Peyer's patch (tissue), 4 donors: ENCODE data around the gene SRRM4. TPM values are rescaled to one million over a fixed set of nuclear protein-coding genes. Genes with fewer than 3 reads are reported as not detected.
"Not testable (repeated sequence)": the region's sequence is repeated elsewhere in the genome, so short reads cannot be mapped to it uniquely, and the experiment has no call there.

Experiments
- DNase-seq, 3 donors: peaks; one replicate each; pipeline ENCODE4 v3.0.0-alpha.2; 2017 to 2019
- H3K27ac ChIP-seq, 4 donors: fragments of 200-600 bp; sonication (generic); one replicate each; pipeline ENCODE4 v1.5.1; 2016 to 2019
- H3K27me3 ChIP-seq, 2 donors: fragments of 200-600 bp; sonication (generic); one replicate each; pipeline ENCODE4 v1.5.1; 2019
- H3K36me3 ChIP-seq, 3 donors: fragments of 200-600 bp; sonication (generic); one replicate each; pipeline ENCODE4 v1.5.1; 2016 to 2019
- H3K4me1 ChIP-seq, 4 donors: fragments of 200-600 bp; sonication (generic); one replicate each; pipeline ENCODE4 v1.5.1; 2016 to 2019
- H3K4me3 ChIP-seq, 4 donors: fragments of 200-600 bp; sonication (generic); 1 replicate in 3 of 4; 2 replicates in 1 of 4; pipeline ENCODE4 v1.5.1; 2016 to 2019; ENCODE audit warnings: mild to moderate bottlenecking in 1 of 4
- H3K9me3 ChIP-seq, 4 donors: fragments of 200-600 bp; sonication (generic); one replicate each; pipeline ENCODE4 v1.5.1; 2016 to 2019; ENCODE audit warnings: mild to moderate bottlenecking in 1 of 4
- POLR2A ChIP-seq, 2 donors: fragments of 450-650 bp; IDR thresholded peaks; one replicate each; pipeline ENCODE4 v1.5.1; 2017; ENCODE audit warnings: antibody characterized with exemption in 2 of 2, mild to moderate bottlenecking in 2 of 2, moderate library complexity in 2 of 2
- total RNA-seq, 4 donors: library from RNA; depleted of rRNA; stranded (reverse); fragments of >200 nt; gene quantifications; one replicate each; pipeline ENCODE4 v1.1.0, GENCODE V29; 2016
- TF ChIP-seq, protein P1 (sequence below), 6 experiments: fragments of 450-650 bp in 4 of 6; fragments of 200-600 bp in 2 of 6; sonication (generic) in 1 of 6; IDR thresholded peaks; one replicate each; pipeline ENCODE4 v1.5.1; 2017 to 2019; ENCODE audit warnings: antibody characterized with exemption in 6 of 6, mild to moderate bottlenecking in 3 of 6, moderate library complexity in 1 of 6

Gene SRRM4
- total RNA-seq, 4 donors from 2014 or later: not detected

DNA sequence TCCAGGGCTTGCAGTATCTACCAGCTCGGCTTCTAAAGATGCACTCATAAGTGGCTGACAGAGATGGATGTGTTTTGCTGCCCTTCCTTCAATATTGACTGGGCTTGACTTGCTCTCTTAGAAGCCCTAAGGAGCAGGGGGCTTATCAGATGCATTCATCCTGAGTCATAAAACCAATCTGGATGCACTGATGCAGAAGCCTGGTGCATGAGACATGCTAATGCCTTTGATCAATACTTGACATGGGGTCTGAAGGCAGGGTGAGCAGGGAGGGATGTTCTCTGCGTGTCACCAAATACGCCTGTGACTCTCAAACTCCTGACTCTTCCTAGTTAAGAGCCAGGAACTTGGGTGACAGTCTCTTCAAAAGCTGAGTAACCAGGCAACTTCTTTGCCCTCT is 119.6 kb downstream of the SRRM4 start:
- no peaks in the 10 kb centered on the region for H3K4me1 ChIP-seq
- no peaks in the 10 kb centered on the region for H3K27me3 ChIP-seq
- DNase-seq: no peak
- no peak overlapping the region for H3K4me3 ChIP-seq
- no peaks in the 10 kb centered on the region for H3K36me3 ChIP-seq
- no peak overlapping the region for H3K27ac ChIP-seq
- H3K9me3 ChIP-seq: no peaks in the 10 kb centered on the region
- TF ChIP-seq, protein P1, sequence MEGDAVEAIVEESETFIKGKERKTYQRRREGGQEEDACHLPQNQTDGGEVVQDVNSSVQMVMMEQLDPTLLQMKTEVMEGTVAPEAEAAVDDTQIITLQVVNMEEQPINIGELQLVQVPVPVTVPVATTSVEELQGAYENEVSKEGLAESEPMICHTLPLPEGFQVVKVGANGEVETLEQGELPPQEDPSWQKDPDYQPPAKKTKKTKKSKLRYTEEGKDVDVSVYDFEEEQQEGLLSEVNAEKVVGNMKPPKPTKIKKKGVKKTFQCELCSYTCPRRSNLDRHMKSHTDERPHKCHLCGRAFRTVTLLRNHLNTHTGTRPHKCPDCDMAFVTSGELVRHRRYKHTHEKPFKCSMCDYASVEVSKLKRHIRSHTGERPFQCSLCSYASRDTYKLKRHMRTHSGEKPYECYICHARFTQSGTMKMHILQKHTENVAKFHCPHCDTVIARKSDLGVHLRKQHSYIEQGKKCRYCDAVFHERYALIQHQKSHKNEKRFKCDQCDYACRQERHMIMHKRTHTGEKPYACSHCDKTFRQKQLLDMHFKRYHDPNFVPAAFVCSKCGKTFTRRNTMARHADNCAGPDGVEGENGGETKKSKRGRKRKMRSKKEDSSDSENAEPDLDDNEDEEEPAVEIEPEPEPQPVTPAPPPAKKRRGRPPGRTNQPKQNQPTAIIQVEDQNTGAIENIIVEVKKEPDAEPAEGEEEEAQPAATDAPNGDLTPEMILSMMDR (IDR thresholded peaks at IDR 0.05): no peak
- TF ChIP-seq POLR2A (IDR thresholded peaks at IDR 0.05): no peak

DNA sequence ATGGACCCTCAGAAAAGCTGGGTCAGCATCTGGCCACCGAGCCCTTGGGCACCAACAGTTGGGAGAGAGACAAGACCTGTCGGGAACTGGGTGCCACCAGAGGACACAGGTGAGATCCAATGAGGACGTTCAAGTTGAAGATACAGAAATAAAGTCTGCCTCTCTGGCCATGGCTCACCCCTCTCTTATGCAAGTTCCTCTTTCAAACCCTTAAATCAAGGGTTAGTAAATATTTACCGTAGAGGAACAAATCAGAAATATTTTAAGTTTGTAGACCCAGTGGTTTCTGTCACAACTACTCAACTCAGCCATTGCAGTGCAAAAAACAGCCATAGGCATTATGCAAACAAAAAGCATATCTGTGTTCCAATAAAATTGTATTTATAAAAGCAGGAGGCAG is 120.9 kb downstream of the SRRM4 start:
- DNase-seq: no peak
- Histone ChIP-seq H3K4me3 (no peak overlapping the region), H3K36me3 (no peaks in the 10 kb centered on the region), H3K4me1 (no peaks in the 10 kb centered on the region), H3K27ac (no peak overlapping the region), H3K9me3 (no peaks in the 10 kb centered on the region), H3K27me3 (no peaks in the 10 kb centered on the region)
- TF ChIP-seq, protein P1 (IDR thresholded peaks at IDR 0.05): no peak
- TF ChIP-seq POLR2A (IDR thresholded peaks at IDR 0.05): no peak

DNA sequence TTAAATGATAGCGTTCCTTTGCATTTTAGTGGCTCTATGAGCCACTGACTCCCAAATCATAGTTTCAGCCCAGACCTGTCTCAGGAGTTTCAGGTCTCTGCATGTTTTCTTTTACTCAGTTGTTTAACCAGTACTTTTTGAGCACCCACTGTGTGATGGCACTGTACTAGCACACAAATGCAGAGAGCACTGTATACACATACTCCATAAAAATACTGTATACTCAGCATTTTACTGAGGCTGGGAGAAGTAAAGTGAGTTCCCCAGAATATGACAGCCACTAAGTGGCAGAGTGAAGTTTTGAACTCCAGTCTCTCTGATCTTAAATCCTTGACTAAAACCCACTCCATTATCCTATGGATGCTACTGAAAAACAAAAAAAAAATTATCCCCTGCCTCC is 121.4 kb downstream of the SRRM4 start:
- no peak for TF ChIP-seq POLR2A (IDR thresholded peaks at IDR 0.05)
- TF ChIP-seq, protein P1 (IDR thresholded peaks at IDR 0.05): no peak
- Histone ChIP-seq H3K4me3 (no peak overlapping the region), H3K4me1 (no peaks in the 10 kb centered on the region), H3K27me3 (no peaks in the 10 kb centered on the region), H3K27ac (no peak overlapping the region), H3K9me3 (no peaks in the 10 kb centered on the region), H3K36me3 (no peaks in the 10 kb centered on the region)
- no peak for DNase-seq

DNA sequence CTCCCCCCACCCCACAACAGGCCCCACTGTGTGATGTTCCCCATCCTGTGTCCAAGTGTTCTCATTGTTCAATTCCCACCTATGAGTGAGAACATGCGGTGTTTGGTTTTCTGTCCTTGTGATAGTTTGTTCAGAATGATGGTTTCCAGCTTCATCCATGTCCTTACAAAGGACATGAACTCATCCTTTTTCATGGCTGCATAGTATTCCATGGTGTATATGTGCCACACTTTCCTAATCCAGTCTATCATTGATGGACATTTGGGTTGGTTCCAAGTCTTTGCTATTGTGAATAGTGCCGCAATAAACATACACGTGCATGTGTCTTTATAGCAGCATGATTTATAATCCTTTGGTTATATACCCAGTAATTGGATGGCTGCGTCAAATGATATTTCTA is 123.6 kb downstream of the SRRM4 start:
- not testable (repeated sequence) for H3K9me3 ChIP-seq, DNase-seq, H3K4me1 ChIP-seq, H3K36me3 ChIP-seq, H3K27ac ChIP-seq, H3K27me3 ChIP-seq, H3K4me3 ChIP-seq

DNA sequence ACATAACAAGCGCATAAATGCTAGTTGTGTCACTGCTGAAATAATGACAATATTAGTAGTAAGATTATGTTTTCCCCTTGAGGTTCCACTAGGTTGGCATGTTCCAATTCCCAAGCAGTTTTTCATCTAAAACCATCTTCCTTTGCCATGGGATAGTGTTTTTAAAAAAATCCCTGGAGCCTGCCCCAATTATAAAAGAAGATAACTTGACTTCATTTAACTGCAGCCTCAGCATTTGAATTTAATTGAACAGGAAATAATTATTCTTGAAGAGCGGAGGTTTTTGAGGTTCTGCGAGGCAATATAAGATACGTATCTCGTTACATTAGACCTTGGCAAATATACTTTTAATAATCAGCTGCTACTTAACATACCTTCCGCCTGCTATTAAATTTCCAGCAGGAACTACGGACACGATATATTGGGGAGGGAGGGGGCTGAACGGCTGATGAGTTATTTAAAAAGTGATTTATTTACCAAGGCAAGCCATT is 132.2 kb downstream of the SRRM4 start:
- Histone ChIP-seq H3K9me3 (no peaks in the 10 kb centered on the region), H3K4me3 (no peak overlapping the region), H3K27me3 (no peaks in the 10 kb centered on the region), H3K27ac (no peak overlapping the region), H3K36me3 (no peaks in the 10 kb centered on the region), H3K4me1 (no peaks in the 10 kb centered on the region)
- no peak for TF ChIP-seq POLR2A (IDR thresholded peaks at IDR 0.05)
- TF ChIP-seq, protein P1 (IDR thresholded peaks at IDR 0.05): no peak
- DNase-seq: no peak

DNA sequence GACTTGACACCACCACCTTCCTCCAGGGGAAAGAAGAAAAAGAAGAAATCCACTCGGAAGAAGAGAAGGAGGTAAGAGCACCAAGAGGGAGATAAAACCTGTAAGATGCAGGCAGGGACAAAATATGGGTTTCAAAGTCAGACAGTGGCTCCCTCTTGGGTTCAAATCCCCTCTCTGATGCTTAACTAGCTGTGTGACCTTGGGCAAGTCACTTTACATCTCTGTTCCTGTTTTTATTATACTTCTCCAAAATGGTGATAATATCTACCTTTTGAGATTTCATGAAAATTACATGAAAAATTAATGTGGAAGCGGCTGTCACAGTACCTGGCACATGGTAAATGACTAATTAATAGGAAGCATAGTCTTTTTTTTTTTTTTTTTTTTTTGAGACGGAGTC is 133.0 kb downstream of the SRRM4 start:
- Histone ChIP-seq H3K9me3 (no peaks in the 10 kb centered on the region), H3K27ac (no peak overlapping the region), H3K27me3 (no peaks in the 10 kb centered on the region), H3K4me3 (no peak overlapping the region), H3K36me3 (no peaks in the 10 kb centered on the region), H3K4me1 (no peaks in the 10 kb centered on the region)
- TF ChIP-seq, protein P1 (IDR thresholded peaks at IDR 0.05): no peak
- no peak for TF ChIP-seq POLR2A (IDR thresholded peaks at IDR 0.05)
- no peak for DNase-seq
